Hematopoietic multipotent progenitor cell treated with erythropoietin and hydrocortisone succinate and interleukin-3 and kit ligand, for 8 days (in vitro differentiated cells): ENCODE measurements around the gene MAML1.
"Not testable (repeated sequence)": the region's sequence is repeated elsewhere in the genome, so short reads cannot be mapped to it uniquely, and the experiment has no call there.

Experiments used
- DNase-seq: peaks from one replicate; pipeline ENCODE4 v3.0.0-alpha.2; 2015

The MAML1 gene, protein sequence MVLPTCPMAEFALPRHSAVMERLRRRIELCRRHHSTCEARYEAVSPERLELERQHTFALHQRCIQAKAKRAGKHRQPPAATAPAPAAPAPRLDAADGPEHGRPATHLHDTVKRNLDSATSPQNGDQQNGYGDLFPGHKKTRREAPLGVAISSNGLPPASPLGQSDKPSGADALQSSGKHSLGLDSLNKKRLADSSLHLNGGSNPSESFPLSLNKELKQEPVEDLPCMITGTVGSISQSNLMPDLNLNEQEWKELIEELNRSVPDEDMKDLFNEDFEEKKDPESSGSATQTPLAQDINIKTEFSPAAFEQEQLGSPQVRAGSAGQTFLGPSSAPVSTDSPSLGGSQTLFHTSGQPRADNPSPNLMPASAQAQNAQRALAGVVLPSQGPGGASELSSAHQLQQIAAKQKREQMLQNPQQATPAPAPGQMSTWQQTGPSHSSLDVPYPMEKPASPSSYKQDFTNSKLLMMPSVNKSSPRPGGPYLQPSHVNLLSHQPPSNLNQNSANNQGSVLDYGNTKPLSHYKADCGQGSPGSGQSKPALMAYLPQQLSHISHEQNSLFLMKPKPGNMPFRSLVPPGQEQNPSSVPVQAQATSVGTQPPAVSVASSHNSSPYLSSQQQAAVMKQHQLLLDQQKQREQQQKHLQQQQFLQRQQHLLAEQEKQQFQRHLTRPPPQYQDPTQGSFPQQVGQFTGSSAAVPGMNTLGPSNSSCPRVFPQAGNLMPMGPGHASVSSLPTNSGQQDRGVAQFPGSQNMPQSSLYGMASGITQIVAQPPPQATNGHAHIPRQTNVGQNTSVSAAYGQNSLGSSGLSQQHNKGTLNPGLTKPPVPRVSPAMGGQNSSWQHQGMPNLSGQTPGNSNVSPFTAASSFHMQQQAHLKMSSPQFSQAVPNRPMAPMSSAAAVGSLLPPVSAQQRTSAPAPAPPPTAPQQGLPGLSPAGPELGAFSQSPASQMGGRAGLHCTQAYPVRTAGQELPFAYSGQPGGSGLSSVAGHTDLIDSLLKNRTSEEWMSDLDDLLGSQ

GRCh38 chr5:179732412-179732917 lies at the start of gene MAML1:
Gene MAML1 (plus strand): TSS chr5:179732822. CDS start chr5:179733113, 291 bp downstream.
- peak; percentile 100 for DNase-seq

DNA sequence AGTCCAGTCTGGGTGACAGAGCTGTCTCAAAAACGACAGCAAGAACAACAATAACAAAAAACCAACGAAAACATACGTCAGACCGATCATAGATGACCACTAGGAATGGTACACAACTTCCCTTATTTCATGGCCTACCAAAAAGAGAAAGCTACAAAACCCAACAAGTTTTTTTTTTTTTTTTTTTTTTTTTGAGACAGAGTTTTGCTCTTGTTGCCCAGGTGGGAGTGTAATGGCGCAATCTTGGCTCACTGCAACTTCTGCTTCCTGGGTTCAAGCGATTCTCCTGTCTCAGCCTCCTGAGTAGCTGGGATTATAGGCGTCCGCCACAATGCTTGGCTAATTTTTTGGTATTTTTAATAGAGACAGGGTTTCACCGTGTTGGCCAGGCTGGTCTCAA lies 43.4 kb upstream of the MAML1 start:
- DNase-seq = not testable (repeated sequence)

- no peak for DNase-seq
Measured at GRCh38 chr5:179694561-179694960, 38.1 kb upstream of the MAML1 start.

DNA sequence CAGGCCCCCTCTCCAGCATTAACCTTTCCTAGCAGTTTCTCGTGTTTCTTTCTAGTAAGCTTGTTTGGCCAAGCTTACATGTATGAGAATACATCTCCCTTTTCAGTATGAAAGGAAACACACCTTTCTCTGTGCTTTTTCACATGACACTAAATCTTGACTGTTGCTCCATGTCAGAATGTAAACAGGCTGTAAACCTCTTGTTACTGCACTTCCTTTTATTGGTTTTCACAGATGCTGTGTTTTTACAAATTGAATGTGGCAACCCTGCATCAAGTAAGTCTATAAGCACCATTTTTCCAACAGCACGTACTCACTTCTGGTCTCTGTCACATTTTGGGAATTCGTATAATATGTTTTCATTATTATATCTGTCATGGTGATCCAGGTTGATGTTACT lies 36.0 kb upstream of the MAML1 start:
- no peak for DNase-seq

GRCh38 chr5:179697108-179697507 lies 35.5 kb upstream of the MAML1 start:
- no peak for DNase-seq

DNA sequence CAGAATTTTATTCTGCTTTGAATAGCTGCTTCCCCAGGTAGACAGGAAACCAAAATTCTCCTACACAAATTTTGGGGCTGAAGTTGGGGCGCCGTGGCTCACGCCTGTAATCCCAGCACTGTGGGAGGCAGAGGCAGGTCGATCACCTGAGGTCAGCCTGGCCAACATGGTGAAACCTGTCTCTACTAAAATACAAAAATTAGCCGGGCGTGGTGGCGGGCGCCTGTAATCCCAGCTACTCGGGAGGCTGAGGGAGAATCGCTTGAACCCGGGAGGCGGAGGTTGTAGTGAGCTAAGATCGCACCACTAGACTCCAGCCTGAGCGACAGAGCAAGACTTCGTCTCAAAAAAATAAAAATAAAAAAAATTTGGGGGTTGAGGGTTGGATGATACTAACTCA lies 35.1 kb upstream of the MAML1 start:
- DNase-seq = not testable (repeated sequence)

GRCh38 chr5:179697993-179698934 lies 34.4 kb upstream of the MAML1 start:
- DNase-seq = peak; percentile 99

DNA sequence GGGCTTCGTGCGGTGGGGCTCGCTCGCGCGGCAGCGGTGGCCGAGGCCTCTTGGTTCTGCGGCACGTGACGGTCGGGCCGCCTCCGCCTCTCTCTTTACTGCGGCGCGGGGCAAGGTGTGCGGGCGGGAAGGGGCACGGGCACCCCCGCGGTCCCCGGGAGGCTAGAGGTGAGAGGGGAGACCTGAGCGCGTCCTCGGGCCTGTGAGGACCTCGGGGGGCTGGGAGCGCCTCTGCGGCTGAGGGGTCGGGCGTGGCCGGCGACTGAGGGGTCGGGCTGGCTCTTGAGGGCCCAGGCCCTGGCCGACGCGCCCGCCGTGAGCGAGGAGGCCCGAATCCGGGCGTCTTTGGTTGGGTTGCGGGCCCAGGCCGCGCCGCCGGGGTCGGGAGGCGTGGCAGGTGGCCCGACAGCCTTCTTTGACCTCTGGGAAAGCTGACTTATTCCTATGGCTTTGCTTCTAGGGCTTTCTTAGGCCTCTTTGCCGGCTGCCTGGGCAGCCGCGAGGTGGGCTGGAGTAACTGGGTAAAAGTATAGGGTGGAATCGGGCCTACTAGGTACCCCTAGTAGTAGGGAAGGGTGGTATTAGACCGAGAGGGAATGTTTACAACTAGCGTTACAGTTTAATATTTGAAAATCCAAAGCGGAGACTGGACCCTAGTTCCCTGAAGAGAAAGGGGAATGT lies 33.5 kb upstream of the MAML1 start, which contains the start of gene CANX:
Gene CANX, plus strand, starts transcription at position 33 of the 681 bp plus-strand sequence. CDS start 6,715 bp downstream, outside the sequence.
- no peak for DNase-seq

DNA sequence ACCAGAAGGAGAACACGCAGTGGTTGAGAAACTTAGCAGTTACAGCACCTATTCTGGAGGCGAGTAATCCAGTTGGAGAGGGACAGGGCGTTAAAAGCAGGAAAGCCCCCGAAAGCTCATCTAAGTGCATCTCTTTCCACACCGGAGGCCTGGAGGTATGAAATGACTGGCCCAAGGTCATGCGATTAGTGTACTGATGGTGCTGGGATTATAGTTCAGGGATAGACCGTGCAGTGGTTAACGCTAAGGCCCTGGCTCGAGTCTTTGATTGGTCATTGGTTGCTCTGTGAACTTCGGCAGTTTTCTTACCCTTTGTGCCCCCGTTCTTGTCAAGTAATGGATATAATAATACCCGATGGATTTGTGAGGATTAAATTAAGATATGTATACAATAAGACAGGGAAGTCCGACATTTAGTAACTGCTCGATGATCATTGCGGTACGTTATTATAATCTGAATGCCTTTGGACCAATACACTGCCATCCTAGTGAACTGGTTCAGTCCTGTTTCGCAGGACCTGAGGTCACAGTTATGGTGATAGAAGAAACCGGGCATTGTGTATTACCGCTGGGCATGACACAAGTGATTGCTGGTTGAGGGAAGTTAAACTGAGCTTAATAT lies 32.9 kb upstream of the MAML1 start:
- peak; percentile 68 for DNase-seq

DNA sequence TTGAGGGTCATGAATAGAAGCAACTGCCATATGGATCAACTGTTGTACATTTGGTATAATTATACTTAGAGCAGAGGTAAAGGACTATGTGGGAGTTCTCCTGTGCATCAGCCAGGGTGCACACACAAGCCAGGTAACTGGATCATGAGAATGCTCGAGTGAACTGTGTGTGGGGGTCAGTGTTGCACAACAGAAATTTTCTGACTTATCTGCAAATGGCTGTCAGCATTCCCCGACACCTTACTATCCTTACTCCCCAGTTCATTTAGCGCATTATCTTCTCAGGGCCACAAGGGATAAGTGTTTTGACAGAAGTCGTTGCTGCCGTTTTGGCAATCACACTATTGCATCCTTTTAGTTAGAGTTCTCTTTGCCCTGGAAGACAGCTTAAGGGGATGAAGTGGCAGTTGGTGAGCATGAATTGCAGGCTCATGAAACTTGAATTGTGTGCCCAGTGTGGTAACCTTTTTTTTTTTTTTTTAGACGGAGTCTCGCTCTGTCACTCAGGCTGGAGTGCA lies 32.2 kb upstream of the MAML1 start:
- peak; percentile 81 for DNase-seq

DNA sequence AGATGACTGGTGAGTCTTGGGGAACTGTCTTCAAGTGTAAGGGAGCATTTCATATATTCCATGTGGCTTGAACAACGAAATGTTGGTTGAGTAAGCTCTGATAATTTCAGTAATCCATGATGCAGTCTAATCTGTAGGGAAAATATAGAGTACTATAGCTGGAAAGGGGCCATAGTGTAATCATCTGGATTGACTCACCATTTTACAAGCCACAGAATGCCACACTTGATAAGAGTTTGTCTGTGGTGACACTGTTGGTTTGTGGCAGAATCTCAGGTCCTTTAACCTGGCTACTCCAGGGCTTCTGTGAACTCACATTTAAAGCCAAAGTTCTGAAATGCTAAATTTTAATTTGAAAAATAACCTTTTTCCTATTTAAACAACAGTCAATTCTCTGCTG lies 16.3 kb upstream of the MAML1 start:
- peak; percentile 75 for DNase-seq

GRCh38 chr5:179720222-179720621 lies 12.4 kb upstream of the MAML1 start:
- DNase-seq = no peak

DNA sequence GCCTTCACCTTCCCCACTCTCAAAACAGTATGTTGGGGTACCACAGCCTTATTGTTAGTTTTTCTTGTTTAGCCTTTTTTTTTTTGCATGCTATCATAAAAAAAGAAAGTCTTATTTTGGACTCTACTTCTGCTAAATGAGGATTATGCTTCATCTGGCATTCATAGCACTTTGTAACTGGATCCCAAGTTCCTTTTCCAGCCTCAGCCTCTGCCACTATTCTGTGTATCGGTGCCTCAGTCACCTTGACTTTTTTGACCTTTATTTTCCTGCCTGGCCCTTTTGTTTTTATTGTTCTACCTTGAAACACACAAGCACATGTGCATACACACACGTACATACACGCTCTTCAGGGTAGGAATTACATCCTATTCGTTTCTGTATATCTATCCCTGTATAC lies 8.5 kb upstream of the MAML1 start:
- no peak for DNase-seq

DNA sequence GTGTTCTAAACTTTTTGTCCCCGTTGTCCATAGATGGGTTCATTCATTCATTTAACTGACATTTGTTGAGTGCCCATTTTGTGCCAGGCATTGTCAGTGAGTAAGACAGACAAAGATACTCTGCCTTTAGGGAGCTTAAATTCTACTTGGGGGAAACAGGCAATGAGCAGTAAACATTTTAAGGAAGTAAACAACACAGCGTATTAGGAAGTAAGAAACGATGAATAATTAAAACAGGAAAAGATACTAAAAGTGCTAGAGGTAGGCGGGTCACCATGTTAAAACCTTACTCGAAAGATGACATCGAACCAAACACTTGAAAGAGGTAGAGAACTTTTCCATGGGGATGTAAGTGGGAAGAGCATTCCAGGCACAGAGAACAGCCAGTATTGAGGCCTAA lies 5.5 kb upstream of the MAML1 start:
- DNase-seq = no peak

DNA sequence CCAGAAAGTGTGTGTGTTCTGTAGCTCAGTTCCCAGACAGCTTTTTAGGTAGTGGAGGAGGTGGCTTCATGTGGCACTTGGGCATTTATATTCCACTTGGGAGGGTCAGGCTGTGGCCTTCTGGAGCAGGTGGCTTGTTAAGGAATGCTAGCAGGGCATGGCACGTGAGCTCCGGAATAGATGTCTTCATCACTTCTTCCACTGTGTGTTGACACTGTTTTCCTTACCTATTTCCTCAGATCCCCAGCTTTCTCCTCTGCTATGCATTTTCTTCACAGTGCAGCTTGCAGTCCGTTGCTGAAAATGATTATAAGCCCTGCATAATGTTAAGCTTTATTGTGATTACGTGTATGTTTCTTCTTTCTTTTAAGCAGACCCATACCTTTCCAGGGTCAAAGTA lies 3.3 kb upstream of the MAML1 start:
- DNase-seq = no peak

DNA sequence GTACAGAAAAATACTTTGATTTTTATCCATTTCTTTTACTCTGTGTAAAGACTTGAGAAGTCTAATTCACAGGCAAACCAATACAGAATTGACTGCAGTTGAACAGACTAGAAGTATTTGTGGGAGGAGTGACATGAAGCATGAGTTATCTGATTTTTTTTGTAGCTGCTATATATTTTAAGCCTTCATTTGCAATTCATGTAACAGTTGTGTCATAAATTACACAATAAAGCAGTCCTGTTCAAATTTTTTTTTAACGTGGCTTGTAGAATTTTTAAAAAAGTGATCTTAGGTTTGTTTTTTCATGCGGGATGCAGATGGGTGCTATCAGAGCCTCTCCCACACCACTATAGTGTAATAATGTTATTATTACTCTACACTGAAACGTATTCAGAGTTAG lies 2.9 kb upstream of the MAML1 start:
- no peak for DNase-seq

DNA sequence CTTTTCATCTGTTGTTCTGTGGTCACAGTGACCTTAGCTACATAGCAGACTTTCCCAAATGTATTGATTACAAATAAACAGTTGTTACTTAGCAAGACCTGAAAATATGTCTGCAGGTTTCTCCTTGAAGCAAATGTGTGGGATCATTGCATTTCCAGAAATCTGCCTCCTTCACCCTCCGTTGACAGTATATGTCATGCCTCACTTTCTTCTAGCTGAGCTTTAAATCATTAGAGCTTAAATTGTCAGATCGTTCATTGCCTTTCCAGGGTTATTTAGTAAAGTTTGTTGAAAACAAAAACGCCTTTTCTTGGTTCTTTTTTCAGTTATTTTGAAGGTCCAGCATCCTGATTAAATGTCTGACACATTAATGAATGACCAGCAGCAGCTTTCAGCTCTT lies 2.3 kb upstream of the MAML1 start:
- DNase-seq = no peak

DNA sequence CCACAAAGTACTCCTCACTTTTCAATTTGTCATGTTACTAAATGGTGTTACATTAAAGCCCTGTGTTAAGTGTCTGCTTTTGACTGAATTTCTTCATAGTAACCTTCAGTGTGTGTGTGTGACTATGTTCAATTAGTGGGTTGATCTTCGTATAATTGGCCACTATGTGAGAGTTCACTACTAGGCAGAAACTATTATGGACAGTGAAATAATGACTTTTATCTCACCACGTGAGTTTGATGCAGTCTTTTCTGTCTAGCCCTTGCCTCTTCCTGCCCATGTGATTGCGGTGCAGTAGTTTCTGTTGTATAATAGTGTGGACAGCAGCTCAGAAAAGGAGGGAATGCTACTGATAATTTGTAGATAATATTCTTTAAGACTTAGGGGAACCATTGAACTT lies 1.8 kb upstream of the MAML1 start:
- peak; percentile 43 for DNase-seq

DNA sequence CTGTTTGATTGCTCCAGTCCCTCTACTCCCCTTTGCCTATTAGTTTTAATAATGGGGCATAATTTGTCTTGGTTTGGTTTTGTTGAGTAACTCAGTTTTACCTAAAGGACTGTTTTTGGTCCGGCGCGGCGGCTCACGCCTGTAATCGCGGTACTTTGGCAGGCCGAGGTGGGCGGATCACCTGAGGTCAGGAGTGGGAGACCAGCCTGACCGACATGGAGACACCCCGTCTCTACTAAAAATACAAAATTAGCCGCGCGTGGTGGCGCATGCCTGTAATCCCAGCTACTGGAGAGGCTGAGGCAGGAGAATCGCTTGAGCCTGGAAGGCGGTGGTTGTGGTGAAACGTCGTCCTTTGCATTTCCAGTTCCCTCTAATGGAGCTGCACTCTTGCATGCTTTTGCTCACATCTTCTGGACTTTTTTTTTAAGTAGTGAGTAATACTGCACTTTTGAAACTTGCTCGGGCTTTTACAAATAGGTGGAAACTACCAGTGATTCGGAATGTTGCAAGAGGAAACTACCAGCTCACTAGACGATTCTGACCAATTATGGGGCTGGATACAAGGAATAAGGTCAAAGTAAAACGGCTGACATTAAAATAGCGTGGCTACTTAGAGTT lies 721 bp upstream of the MAML1 start:
- no peak for DNase-seq
